ENCODE data around the gene MUC3A. TPM values are rescaled to one million over a fixed set of nuclear protein-coding genes. Genes with fewer than 3 reads are reported as not detected.
"Not testable (repeated sequence)": the region's sequence is repeated elsewhere in the genome, so short reads cannot be mapped to it uniquely, and the experiment has no call there.

MUC3A gene
- total RNA-seq, 2 experiments from 2014 or later: not detected

- DNase-seq (no peak), ATAC-seq (no peak)
- H3K36me3 Mint-ChIP-seq (ENCODE audit: low read depth): no peaks in the 10 kb centered on the region
- no peak overlapping the region for H3K27ac Mint-ChIP-seq
- no peaks in the 10 kb centered on the region for H3K9me3 Mint-ChIP-seq (ENCODE audit: insufficient read depth)
- peaks cover 14% of the 10 kb centered on the region for H3K4me1 Mint-ChIP-seq (ENCODE audit: low read depth)
- ChIA-PET CTCF (no interaction called here), POLR2A (no interaction called here)
- H3K4me3 Mint-ChIP-seq: no peak overlapping the region
- H3K27me3 Mint-ChIP-seq (ENCODE audit: low read depth): peaks cover 40% of the 10 kb centered on the region
These were observed 18.0 kb downstream of the MUC3A start for GRCh38 chr7:100967292-100967863.

GRCh38 chr7:100968031-100968430 lies 18.7 kb downstream of the MUC3A start:
- Mint-ChIP-seq H3K36me3 (ENCODE audit: low read depth) (no peaks in the 10 kb centered on the region), H3K9me3 (ENCODE audit: insufficient read depth) (no peaks in the 10 kb centered on the region), H3K4me1 (ENCODE audit: low read depth) (peaks cover 14% of the 10 kb centered on the region), H3K27ac (no peak overlapping the region), H3K27me3 (ENCODE audit: low read depth) (peaks cover 42% of the 10 kb centered on the region), H3K4me3 (no peak overlapping the region)
- no peak for DNase-seq
- ChIA-PET POLR2A (no interaction called here), CTCF (no interaction called here)
- ATAC-seq: no peak

- Mint-ChIP-seq H3K4me1 (ENCODE audit: low read depth) (peaks cover 14% of the 10 kb centered on the region), H3K27me3 (ENCODE audit: low read depth) (peaks cover 40% of the 10 kb centered on the region), H3K9me3 (ENCODE audit: insufficient read depth) (no peaks in the 10 kb centered on the region), H3K4me3 (no peak overlapping the region), H3K36me3 (ENCODE audit: low read depth) (no peaks in the 10 kb centered on the region), H3K27ac (no peak overlapping the region)
- DNase-seq (no peak), ATAC-seq (no peak)
- ChIA-PET CTCF (no interaction called here), POLR2A (no interaction called here)
These were observed 19.3 kb downstream of the MUC3A start for GRCh38 chr7:100968650-100969049.

GRCh38 chr7:100969066-100969615 lies 19.8 kb downstream of the MUC3A start, which contains the start of gene MUC12:
Gene MUC12, plus strand, starts transcription at chr7:100969565. Its CDS starts 58 bp downstream, at chr7:100969623.
- no peak within 1 kb of the TSS for H3K4me3 Mint-ChIP-seq
- no peaks in the 10 kb centered on the region for H3K36me3 Mint-ChIP-seq (ENCODE audit: low read depth)
- no peak within 1 kb of the TSS for H3K27ac Mint-ChIP-seq
- no peaks in the 10 kb centered on the region for H3K9me3 Mint-ChIP-seq (ENCODE audit: insufficient read depth)
- ATAC-seq: no peak
- DNase-seq: no peak
- ChIA-PET CTCF (interaction anchor here (0.7 kb wide), 1 partner anchor 108 kb away, joined by 3 read pairs; no protein-coding TSS in a partner anchor), POLR2A (no interaction called here)
- peaks cover 38% of the 10 kb centered on the region for H3K27me3 Mint-ChIP-seq (ENCODE audit: low read depth)
- peaks cover 14% of the 10 kb centered on the region for H3K4me1 Mint-ChIP-seq (ENCODE audit: low read depth)

- ChIA-PET POLR2A (no interaction called here), CTCF (no interaction called here)
- ATAC-seq (no peak), DNase-seq (no peak)
- Mint-ChIP-seq H3K36me3 (ENCODE audit: low read depth) (no peaks in the 10 kb centered on the region), H3K27me3 (ENCODE audit: low read depth) (peaks cover 28% of the 10 kb centered on the region), H3K9me3 (ENCODE audit: insufficient read depth) (no peaks in the 10 kb centered on the region), H3K4me3 (no peak overlapping the region), H3K4me1 (ENCODE audit: low read depth) (peaks cover 8% of the 10 kb centered on the region), H3K27ac (no peak overlapping the region)
These were observed 22.0 kb downstream of the MUC3A start for GRCh38 chr7:100971111-100972001.

GRCh38 chr7:100972002-100972347 lies 22.6 kb downstream of the MUC3A start:
- no peak overlapping the region for H3K4me3 Mint-ChIP-seq
- peaks cover 3% of the 10 kb centered on the region for H3K4me1 Mint-ChIP-seq (ENCODE audit: low read depth)
- H3K27ac Mint-ChIP-seq: no peak overlapping the region
- ChIA-PET CTCF (no interaction called here), POLR2A (no interaction called here)
- peaks cover 22% of the 10 kb centered on the region for H3K27me3 Mint-ChIP-seq (ENCODE audit: low read depth)
- H3K36me3 Mint-ChIP-seq (ENCODE audit: low read depth): no peaks in the 10 kb centered on the region
- no peak for ATAC-seq
- H3K9me3 Mint-ChIP-seq (ENCODE audit: insufficient read depth): no peaks in the 10 kb centered on the region
- DNase-seq: no peak

GRCh38 chr7:100974021-100974420 lies 24.7 kb downstream of the MUC3A start:
- Mint-ChIP-seq H3K9me3 (ENCODE audit: insufficient read depth) (no peaks in the 10 kb centered on the region), H3K27ac (no peak overlapping the region), H3K36me3 (ENCODE audit: low read depth) (no peaks in the 10 kb centered on the region), H3K27me3 (ENCODE audit: low read depth) (peaks cover 8% of the 10 kb centered on the region), H3K4me1 (ENCODE audit: low read depth) (no peaks in the 10 kb centered on the region), H3K4me3 (no peak overlapping the region)
- ChIA-PET CTCF (no interaction called here), POLR2A (no interaction called here)
- ATAC-seq (no peak), DNase-seq (no peak)

GRCh38 chr7:100975371-100975821 lies 26.1 kb downstream of the MUC3A start:
- ChIA-PET CTCF (no interaction called here), POLR2A (no interaction called here)
- DNase-seq (no peak), ATAC-seq (no peak)
- Mint-ChIP-seq H3K27ac (no peak overlapping the region), H3K27me3 (ENCODE audit: low read depth) (peaks cover 5% of the 10 kb centered on the region), H3K4me1 (ENCODE audit: low read depth) (no peaks in the 10 kb centered on the region), H3K4me3 (no peak overlapping the region), H3K9me3 (ENCODE audit: insufficient read depth) (no peaks in the 10 kb centered on the region), H3K36me3 (ENCODE audit: low read depth) (no peaks in the 10 kb centered on the region)

- H3K36me3 Mint-ChIP-seq (ENCODE audit: low read depth): no peaks in the 10 kb centered on the region
- DNase-seq (no peak), ATAC-seq (no peak)
- H3K27me3 Mint-ChIP-seq (ENCODE audit: low read depth): no peaks in the 10 kb centered on the region
- no peaks in the 10 kb centered on the region for H3K9me3 Mint-ChIP-seq (ENCODE audit: insufficient read depth)
- ChIA-PET POLR2A (no interaction called here), CTCF (interaction anchor here (1.5 kb wide), 1 partner anchor 99 kb away, joined by 3 read pairs; no protein-coding TSS in a partner anchor)
- no peak overlapping the region for H3K27ac Mint-ChIP-seq
- no peak overlapping the region for H3K4me3 Mint-ChIP-seq
- H3K4me1 Mint-ChIP-seq (ENCODE audit: low read depth): no peaks in the 10 kb centered on the region
These were observed 29.0 kb downstream of the MUC3A start for GRCh38 chr7:100978300-100978699.

- ChIA-PET CTCF (no interaction called here), POLR2A (no interaction called here)
- ATAC-seq: no peak
- Mint-ChIP-seq H3K27me3 (ENCODE audit: low read depth) (no peaks in the 10 kb centered on the region), H3K9me3 (ENCODE audit: insufficient read depth) (no peaks in the 10 kb centered on the region), H3K4me1 (ENCODE audit: low read depth) (no peaks in the 10 kb centered on the region), H3K27ac (no peak overlapping the region), H3K4me3 (no peak overlapping the region), H3K36me3 (ENCODE audit: low read depth) (no peaks in the 10 kb centered on the region)
- no peak for DNase-seq
These were observed 34.3 kb downstream of the MUC3A start for GRCh38 chr7:100983451-100984187.

- ATAC-seq; CTCF ChIA-PET; H3K36me3 Mint-ChIP-seq (ENCODE audit: low read depth); H3K4me1 Mint-ChIP-seq (ENCODE audit: low read depth); DNase-seq; H3K27me3 Mint-ChIP-seq (ENCODE audit: low read depth); H3K4me3 Mint-ChIP-seq; H3K27ac Mint-ChIP-seq; H3K9me3 Mint-ChIP-seq (ENCODE audit: insufficient read depth); POLR2A ChIA-PET: not testable (repeated sequence)
These were observed 35.0 kb downstream of the MUC3A start for GRCh38 chr7:100984241-100984918.

Measured in activated CD8-positive, alpha-beta T cell treated with anti-CD3 and anti-CD28 coated beads, Interleukin-2, amount 10 ng/mL, durations not matched to agents 7 days and 5 days (primary cell).